NCI-H526 treated with DMSO at 0.1 percent for 48 hours (cell line): ENCODE data around the gene SLCO1B3.
"Not testable (repeated sequence)": the region's sequence is repeated elsewhere in the genome, so short reads cannot be mapped to it uniquely, and the experiment has no call there.

Experiments
- DNase-seq: peaks from one replicate; lab custom pipeline; 2025; lab: John Stamatoyannopoulos, UW

SLCO1B3 gene, protein sequence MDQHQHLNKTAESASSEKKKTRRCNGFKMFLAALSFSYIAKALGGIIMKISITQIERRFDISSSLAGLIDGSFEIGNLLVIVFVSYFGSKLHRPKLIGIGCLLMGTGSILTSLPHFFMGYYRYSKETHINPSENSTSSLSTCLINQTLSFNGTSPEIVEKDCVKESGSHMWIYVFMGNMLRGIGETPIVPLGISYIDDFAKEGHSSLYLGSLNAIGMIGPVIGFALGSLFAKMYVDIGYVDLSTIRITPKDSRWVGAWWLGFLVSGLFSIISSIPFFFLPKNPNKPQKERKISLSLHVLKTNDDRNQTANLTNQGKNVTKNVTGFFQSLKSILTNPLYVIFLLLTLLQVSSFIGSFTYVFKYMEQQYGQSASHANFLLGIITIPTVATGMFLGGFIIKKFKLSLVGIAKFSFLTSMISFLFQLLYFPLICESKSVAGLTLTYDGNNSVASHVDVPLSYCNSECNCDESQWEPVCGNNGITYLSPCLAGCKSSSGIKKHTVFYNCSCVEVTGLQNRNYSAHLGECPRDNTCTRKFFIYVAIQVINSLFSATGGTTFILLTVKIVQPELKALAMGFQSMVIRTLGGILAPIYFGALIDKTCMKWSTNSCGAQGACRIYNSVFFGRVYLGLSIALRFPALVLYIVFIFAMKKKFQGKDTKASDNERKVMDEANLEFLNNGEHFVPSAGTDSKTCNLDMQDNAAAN

DNA sequence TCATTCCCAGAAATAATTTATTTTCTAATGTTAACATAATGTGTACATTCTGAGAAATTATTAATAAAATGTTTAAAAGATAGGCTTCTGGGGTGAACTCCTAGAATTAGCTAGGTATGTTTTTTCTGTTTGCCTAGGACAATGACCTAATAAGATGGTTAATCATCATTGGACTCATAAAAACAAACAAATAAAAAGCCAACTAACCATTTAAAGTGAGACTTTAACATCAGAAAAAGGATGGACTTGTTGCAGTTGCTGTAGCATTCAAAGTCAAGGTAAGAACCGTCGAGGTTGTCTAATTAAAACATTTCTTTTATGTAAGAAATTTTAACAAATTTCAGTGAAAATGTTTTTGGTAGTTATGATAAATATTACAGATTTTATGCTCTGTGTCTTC, at the start of gene SLCO1B3:
Gene SLCO1B3 (plus strand): TSS at position 219 of the 400 bp plus-strand sequence. CDS start 5,034 bp downstream, outside the sequence.
- DNase-seq = no peak

GRCh38 chr12:20777420-20777819, 33.1 kb upstream of the SLCO1B3 start:
- no peak for DNase-seq

GRCh38 chr12:20778969-20779368, 31.5 kb upstream of the SLCO1B3 start:
- no peak for DNase-seq

- not testable (repeated sequence) for DNase-seq
Measured at GRCh38 chr12:20779971-20780370, 30.5 kb upstream of the SLCO1B3 start.

DNA sequence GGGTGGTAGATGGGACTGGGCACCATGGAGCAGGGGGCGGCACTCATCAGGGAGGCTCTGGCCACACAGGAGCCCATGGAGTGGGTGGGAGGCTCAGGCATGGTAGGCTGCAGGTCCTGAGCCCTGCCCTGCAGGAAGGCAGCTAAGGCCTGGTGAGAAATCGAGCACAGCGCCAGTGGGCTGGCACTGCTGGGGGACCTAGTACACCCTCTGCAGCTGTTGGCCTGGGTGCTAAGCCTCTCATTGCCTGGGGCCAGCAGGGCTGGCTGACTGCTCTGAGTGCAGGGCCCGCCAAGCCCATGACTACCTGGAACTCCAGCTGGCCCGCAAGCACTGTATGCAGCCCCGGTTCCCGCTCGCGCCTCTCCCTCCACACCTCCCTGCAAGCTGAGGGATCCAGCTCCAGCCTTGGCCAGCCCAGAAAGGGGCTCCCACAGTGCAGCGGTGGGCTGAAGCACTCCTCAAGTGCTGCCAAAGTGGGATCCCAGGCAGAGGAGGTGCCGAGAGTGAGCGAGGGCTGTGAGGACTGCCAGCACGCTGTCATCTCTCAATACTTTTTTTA, 26.6 kb upstream of the SLCO1B3 start:
- DNase-seq = not testable (repeated sequence)

- no peak for DNase-seq
Measured at GRCh38 chr12:20792971-20793370, 17.5 kb upstream of the SLCO1B3 start.

DNA sequence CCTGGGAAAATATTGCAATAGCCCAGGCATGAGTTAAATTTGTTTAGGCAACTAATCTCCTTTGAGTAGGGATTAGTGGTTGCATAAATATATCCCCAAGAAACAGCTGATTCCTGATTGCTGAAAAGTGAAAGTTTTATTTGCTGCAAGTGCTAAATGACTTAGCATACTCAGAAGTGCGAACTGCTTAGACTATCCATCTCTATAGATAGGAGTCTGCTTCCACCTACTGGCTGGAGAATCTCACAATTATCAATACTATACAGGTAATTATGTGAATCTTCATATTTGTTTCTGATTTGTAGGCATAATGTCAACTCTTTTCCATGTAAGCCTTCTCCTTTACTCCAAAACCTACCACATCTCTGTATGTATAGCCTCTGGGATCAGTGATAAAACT, 12.0 kb upstream of the SLCO1B3 start:
- DNase-seq = no peak

GRCh38 chr12:20800160-20800559, 10.3 kb upstream of the SLCO1B3 start:
- DNase-seq = no peak

DNA sequence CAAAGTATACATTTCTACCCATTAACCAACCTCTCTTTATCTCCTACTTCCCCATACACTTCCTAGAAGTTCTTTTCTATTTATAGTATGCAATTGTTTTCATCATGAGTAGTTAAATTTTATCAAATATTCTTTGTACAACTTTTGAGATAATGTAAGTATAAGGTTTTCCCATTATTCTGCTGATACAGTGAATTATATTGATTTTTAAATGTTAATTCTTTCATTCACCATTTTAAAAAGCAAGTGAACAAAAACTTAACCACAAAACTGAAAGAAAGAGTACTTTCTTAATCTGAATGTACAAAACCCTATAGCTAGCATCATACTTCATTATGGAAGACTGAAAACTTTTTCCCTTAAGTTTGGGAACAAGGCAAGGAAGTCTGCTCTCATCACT, 9.5 kb upstream of the SLCO1B3 start:
- DNase-seq = no peak

DNA sequence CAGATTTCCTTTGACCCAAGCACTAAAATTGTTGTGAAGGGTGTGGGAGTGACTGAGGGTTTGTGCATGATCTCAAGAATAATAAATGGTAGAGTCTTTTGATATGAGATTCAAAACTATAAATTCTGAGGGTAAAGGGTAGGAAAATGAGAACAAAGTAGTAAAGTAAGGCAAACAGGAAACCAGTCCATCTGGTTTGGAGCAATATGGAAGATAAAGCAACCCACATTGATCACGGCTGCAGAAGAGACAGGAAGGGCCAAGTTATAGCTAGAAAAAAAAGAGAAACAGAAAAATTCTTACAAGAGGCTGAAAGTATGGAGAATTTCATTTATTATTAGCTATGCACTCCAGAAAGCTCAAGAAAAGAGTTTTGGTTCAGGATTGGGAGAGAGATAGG, 4.6 kb upstream of the SLCO1B3 start:
- DNase-seq = no peak

- no peak for DNase-seq
Measured at GRCh38 chr12:20807192-20808080, 3.1 kb upstream of the SLCO1B3 start.

GRCh38 chr12:20808521-20808920, 2.0 kb upstream of the SLCO1B3 start:
- no peak for DNase-seq

DNA sequence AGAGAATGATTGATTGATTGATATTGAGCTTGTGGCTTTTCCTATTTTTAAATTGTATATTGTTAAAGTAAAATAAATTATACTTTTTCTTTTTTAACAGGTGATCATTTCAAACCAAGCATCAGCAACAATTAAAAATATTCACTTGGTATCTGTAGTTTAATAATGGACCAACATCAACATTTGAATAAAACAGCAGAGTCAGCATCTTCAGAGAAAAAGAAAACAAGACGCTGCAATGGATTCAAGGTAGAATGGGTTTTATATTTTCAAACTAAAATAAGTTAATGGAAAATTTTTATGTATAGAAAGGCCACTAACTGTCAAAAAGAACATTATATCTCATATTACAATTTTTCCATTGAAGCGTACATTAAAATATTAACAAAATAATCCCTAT, 5.1 kb downstream of the SLCO1B3 start:
- DNase-seq = no peak

DNA sequence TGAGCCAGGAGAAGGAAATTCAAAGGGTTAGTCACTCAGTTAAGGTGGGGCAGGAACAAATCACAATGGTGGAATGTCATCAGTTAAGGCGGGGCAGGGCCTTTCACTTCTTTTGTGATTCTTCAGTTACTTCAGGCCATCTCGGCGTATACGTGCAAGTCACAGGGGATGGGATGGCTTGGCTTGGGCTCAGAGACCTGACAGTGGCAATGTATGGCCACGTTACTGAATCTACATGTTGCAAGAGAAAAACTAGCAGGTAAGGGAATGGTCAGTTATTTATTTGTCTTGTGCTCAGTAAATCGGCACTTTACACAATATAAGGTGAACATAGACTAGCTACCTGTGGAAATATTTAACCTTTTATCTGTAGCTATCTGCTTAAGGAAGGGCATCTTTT, 11.9 kb downstream of the SLCO1B3 start:
- DNase-seq = no peak

- no peak for DNase-seq
Measured at GRCh38 chr12:20822925-20823324, 12.4 kb downstream of the SLCO1B3 start.

GRCh38 chr12:20829919-20830318, 19.4 kb downstream of the SLCO1B3 start:
- no peak for DNase-seq

- no peak for DNase-seq
Measured at GRCh38 chr12:20830456-20830855, 20.0 kb downstream of the SLCO1B3 start.

- no peak for DNase-seq
Measured at GRCh38 chr12:20832911-20833310, 22.4 kb downstream of the SLCO1B3 start.

DNA sequence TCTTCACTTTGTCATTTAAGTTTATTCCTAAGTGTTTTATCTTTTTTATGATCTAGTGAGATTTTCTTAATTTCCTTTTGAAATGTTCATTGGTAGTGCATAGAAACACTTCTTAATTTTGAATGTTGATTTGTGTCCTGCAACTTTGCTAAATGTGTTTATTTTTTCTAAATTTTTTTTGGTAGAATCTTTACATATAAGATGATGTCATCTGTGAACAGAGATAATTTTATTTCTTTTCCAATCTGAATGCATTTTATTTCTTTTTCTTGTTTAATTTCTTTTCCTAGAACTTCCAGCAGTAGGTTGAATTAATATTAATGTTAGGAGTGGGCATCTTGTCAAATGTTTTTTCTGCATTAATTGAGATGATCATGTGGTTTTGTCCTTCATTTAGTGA, 42.1 kb downstream of the SLCO1B3 start:
- no peak for DNase-seq

DNA sequence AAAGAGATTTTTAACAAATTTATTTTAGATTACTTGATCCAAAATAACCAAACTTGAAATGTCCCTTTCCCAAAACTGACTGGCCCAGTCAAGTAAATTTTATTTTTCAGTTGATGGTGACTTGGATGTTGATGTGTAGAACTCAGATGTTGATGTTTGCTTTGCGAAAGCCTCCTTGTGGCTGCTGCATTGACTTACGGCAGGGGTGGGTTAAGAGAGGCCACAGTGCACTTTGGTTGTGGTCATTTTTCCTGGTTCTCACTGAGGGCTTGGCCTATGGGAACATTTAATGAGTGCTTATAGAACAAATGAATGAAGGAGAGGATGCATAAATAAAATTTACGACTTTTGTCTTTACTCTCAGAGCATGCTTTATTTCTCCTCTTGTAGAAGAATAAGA, 52.6 kb downstream of the SLCO1B3 start:
- DNase-seq = no peak

- no peak for DNase-seq
Measured at GRCh38 chr12:20865873-20866272, 55.4 kb downstream of the SLCO1B3 start.

GRCh38 chr12:20868277-20868676, 57.8 kb downstream of the SLCO1B3 start:
- no peak for DNase-seq
